ENCODE results near the gene PCDHGB6.
"Not testable (repeated sequence)": the region's sequence is repeated elsewhere in the genome, so short reads cannot be mapped to it uniquely, and the experiment has no call there.

PCDHGB6 gene

GRCh38 chr5:141407790-141408505, at the start of gene PCDHGB6:
Gene PCDHGB6, plus strand, starts transcription at chr5:141408021. Its CDS starts 182 bp downstream, at chr5:141408203.
- peak; percentile 21 for DNase-seq

GRCh38 chr5:141359790-141360426, 47.9 kb upstream of the PCDHGB6 start, which contains the start of gene PCDHGB2:
Gene PCDHGB2, plus strand, starts transcription at chr5:141359994. Its CDS starts 142 bp downstream, at chr5:141360136.
- DNase-seq = peak; percentile 50

DNA sequence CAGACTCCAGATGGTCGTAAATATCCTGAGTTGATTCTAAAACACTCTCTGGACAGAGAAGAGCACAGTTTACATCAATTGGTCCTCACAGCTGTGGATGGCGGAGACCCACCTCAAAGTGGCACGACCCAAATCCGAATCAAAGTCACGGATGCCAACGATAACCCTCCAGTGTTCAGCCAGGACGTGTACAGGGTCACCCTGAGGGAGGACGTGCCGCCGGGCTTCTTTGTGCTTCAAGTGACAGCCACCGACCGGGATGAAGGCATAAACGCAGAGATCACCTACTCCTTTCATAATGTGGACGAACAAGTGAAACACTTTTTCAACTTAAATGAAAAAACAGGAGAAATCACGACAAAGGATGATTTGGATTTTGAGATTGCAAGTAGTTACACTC, 47.1 kb upstream of the PCDHGB6 start:
- no peak for DNase-seq

GRCh38 chr5:141362719-141363118, 45.1 kb upstream of the PCDHGB6 start:
- no peak for DNase-seq

- no peak for DNase-seq
Observed at GRCh38 chr5:141363952-141364660, 43.7 kb upstream of the PCDHGB6 start, which contains the start of gene PCDHGA5. Gene PCDHGA5, plus strand, starts transcription at chr5:141364162. Its CDS starts 169 bp downstream, at chr5:141364331.

DNA sequence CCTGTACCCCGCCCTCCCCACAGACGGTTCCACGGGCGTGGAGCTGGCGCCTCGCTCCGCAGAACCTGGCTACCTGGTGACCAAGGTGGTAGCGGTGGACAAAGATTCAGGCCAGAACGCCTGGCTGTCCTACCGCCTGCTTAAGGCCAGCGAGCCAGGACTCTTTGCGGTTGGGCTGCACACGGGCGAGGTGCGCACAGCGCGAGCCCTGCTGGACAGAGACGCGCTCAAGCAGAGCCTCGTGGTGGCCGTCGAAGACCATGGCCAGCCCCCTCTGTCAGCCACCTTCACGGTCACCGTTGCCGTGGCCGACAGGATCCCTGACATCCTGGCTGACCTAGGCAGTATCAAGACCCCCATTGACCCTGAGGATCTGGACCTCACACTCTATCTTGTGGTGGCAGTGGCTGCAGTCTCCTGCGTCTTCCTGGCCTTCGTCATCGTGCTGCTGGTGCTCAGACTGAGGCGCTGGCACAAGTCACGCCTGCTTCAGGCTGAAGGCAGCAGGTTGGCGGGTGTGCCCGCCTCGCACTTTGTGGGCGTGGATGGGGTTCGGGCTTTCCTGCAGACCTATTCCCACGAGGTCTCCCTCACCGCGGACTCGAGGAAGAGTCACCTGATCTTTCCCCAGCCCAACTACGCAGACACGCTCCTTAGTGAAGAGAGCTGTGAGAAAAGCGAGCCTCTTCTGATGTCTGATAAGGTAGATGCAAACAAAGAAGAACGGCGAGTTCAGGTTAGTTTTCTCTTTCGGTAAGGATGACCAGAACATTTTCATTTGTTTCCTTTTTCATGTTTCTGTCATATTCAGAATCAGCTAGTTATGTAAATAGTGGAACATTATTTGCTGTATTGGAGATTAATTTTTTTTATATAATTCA, 41.6 kb upstream of the PCDHGB6 start:
- no peak for DNase-seq

GRCh38 chr5:141369994-141370848, 37.6 kb upstream of the PCDHGB6 start, which contains the start of gene PCDHGB3:
Gene PCDHGB3, plus strand, starts transcription at chr5:141370242. Its CDS starts 153 bp downstream, at chr5:141370395.
- DNase-seq = peak; percentile 69

DNA sequence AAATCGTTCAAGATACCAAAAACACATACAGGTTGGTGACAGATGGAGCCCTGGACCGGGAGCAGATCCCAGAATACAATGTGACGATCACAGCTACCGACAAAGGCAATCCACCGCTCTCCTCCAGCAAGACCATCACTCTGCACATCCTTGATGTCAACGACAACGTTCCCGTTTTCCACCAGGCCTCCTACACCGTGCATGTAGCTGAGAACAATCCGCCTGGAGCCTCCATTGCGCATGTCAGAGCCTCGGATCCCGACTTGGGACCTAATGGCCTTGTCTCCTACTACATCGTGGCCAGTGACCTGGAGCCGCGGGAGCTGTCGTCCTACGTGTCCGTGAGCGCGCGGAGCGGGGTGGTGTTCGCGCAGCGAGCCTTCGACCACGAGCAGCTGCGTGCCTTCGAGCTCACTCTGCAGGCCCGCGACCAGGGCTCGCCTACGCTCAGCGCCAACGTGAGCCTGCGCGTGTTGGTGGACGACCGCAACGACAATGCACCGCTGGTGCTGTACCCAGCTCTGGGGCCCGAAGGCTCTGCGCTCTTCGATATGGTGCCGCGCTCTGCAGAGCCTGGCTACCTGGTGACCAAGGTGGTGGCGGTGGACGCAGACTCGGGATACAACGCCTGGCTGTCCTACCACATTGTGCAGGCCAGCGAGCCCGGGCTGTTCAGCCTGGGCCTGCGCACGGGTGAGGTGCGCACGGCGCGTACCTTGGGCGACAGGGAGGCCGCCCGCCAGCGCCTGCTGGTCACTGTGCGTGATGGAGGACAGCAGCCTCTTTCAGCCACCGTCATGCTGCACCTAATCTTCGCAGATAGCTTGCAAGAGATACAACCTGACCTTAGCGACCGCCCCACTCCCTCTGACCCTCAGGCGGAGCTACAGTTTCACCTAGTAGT, 36.0 kb upstream of the PCDHGB6 start:
- DNase-seq = no peak

- peak; percentile 38 for DNase-seq
Observed at GRCh38 chr5:141373673-141374317, 34.0 kb upstream of the PCDHGB6 start, which contains the start of gene PCDHGA6. Gene PCDHGA6, plus strand, starts transcription at chr5:141373891. Its CDS starts 193 bp downstream, at chr5:141374084.

DNA sequence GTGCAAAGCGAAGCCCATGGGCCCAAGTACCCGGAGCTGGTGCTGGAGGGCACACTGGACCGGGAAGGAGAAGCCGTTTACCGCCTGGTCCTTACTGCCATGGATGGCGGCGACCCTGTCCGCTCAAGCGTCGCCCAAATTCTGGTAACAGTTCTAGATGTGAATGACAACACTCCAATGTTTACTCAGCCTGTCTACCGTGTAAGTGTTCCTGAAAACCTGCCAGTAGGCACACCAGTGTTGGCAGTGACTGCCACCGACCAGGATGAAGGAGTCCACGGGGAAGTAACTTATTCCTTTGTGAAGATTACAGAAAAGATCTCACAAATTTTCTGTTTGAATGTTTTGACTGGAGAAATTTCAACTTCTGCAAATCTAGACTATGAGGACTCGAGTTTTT, 33.2 kb upstream of the PCDHGB6 start:
- DNase-seq = no peak

- not testable (repeated sequence) for DNase-seq
Observed at GRCh38 chr5:141375444-141376155, 32.2 kb upstream of the PCDHGB6 start.

- DNase-seq = peak; percentile 24
Observed at GRCh38 chr5:141382469-141383294, 25.1 kb upstream of the PCDHGB6 start, which contains the start of gene PCDHGA7. Gene PCDHGA7, plus strand, starts transcription at chr5:141382742. Its CDS starts 158 bp downstream, at chr5:141382900.

DNA sequence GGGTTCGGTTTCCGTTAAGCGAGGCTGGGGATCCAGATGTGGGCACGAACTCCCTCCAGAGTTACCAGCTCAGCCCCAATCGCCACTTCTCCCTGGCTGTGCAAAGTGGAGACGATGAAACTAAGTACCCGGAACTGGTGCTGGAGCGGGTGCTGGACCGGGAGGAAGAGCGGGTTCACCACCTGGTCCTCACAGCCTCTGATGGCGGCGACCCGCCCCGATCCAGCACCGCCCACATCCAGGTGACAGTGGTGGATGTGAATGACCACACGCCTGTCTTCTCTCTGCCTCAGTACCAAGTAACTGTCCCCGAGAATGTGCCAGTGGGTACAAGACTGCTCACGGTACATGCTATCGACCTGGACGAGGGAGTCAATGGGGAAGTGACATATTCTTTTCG, 24.5 kb upstream of the PCDHGB6 start:
- DNase-seq = no peak

DNA sequence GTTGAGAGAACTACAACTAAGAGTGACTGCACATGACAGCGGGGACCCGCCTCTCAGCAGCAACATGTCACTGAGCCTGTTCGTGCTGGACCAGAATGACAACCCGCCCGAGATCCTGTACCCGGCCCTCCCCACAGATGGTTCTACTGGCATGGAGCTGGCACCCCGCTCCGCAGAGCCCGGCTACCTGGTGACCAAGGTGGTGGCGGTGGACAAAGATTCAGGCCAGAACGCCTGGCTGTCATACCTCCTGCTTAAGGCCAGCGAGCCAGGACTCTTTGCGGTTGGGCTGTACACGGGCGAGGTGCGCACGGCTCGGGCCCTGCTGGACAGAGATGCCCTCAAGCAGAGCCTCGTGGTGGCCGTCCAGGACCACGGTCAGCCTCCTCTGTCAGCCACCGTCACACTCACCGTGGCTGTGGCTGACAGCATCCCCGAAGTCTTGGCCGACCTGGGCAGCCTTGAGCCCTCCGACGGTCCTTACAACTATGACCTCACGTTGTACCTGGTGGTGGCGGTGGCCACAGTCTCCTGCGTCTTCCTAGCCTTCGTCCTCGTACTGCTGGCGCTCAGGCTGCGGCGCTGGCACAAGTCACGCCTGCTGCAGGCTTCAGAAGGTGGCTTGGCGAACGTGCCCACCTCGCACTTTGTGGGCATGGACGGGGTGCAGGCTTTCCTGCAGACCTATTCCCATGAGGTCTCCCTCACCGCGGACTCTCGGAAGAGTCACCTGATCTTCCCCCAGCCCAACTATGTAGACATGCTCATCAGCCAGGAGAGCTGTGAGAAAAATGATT, 23.2 kb upstream of the PCDHGB6 start:
- no peak for DNase-seq

- DNase-seq = peak; percentile 39
Observed at GRCh38 chr5:141387557-141388311, 20.1 kb upstream of the PCDHGB6 start, which contains the start of gene PCDHGB4. Gene PCDHGB4, plus strand, starts transcription at chr5:141387698. Its CDS starts 187 bp downstream, at chr5:141387885.

DNA sequence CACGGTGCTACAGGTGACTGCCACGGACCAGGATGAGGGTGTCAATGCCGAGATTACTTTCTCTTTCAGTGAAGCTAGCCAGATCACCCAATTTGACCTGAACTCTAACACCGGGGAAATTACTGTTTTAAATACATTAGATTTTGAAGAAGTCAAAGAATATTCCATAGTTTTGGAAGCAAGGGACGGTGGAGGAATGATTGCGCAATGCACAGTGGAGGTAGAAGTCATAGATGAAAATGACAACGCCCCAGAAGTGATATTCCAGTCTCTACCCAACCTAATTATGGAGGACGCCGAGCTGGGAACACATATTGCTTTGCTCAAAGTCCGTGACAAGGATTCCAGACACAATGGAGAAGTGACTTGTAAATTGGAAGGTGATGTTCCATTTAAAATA, 19.2 kb upstream of the PCDHGB6 start:
- no peak for DNase-seq

Data from RPMI8226 (cell line).